HepG2 (cell line): ENCODE data around the gene MAT2A. TPM values are rescaled to one million over a fixed set of nuclear protein-coding genes. Genes with fewer than 3 reads are reported as not detected.
A peak's percentile ranks its signal among the peaks of the same experiment; 100 is the strongest.

ENCODE experiments used
- ARNT2 ChIP-seq: sonication (generic); formaldehyde crosslinking; IDR thresholded peaks from 2 replicates; pipeline ENCODE4 v1.8.0; 2022; ENCODE audit warnings: mild to moderate bottlenecking, low read depth, missing genetic modification reagents, moderate library complexity
- ATF7-NPFF ChIP-seq: sonication (generic); formaldehyde crosslinking; IDR thresholded peaks from 2 replicates; pipeline ENCODE4 v1.8.1; 2023; ENCODE audit warnings: mild to moderate bottlenecking, low read depth, missing genetic modification reagents, moderate library complexity
- NFATC3 ChIP-seq: sonication (generic); formaldehyde crosslinking; IDR thresholded peaks from 2 replicates; pipeline ENCODE4 v1.5.1; 2020; ENCODE audit warnings: mild to moderate bottlenecking, missing genetic modification reagents
- PRDM15 ChIP-seq: sonication (generic); formaldehyde crosslinking; IDR thresholded peaks from 2 replicates; pipeline ENCODE4 v1.4.0; 2020; ENCODE audit warnings: missing genetic modification reagents
- RCOR2 ChIP-seq: IDR thresholded peaks from 2 replicates; pipeline ENCODE4 v1.6.1; 2016; ENCODE audit warnings: missing biosample characterization, missing genetic modification reagents
- RXRB ChIP-seq: IDR thresholded peaks from 2 replicates; pipeline ENCODE4 v1.6.1; 2016; ENCODE audit warnings: borderline replicate concordance, missing genetic modification reagents, missing compliant biosample characterization
- SMAD9 ChIP-seq: sonication (generic); formaldehyde crosslinking; IDR thresholded peaks from 2 replicates; pipeline ENCODE4 v1.5.1; 2020; ENCODE audit warnings: mild to moderate bottlenecking, missing genetic modification reagents
- ZNF101 ChIP-seq: sonication (generic); formaldehyde crosslinking; IDR thresholded peaks from 2 replicates; pipeline ENCODE4 v1.4.0; 2020; ENCODE audit warnings: mild to moderate bottlenecking, low read depth, missing genetic modification reagents, borderline replicate concordance
- ZNF33B ChIP-seq: sonication (generic); formaldehyde crosslinking; IDR thresholded peaks from 2 replicates; pipeline ENCODE4 v1.5.1; 2020; ENCODE audit warnings: mild to moderate bottlenecking, missing genetic modification reagents
- ZNF639 ChIP-seq: conservative IDR thresholded peaks from 2 replicates; pipeline ENCODE4 v1.6.1; 2018; ENCODE audit warnings: missing genetic modification reagents
- polyA plus RNA-seq, 8 experiments: library from polyadenylated mRNA; depleted of rRNA in 3 of 8; stranded (reverse) in 7 of 8; unstranded in 1 of 8; fragments of >200 nt; fragmentation: Illumina TruSeq in 4 of 8; extraction: Trizol in 4 of 8; gene quantifications; 2 replicates each; pipeline versions ENCODE4 v1.2.1 to v1.2.3, GENCODE V29; 2011 to 2016; ENCODE audit warnings: low read depth in 4 of 8, missing spikeins in 1 of 8, mixed read lengths in 1 of 8; ENCODE audit not compliant: insufficient read depth in 1 of 8
- total RNA-seq, 5 experiments: library from RNA; depleted of rRNA; stranded (reverse); fragments of >200 nt; fragmentation: Illumina TruSeq; extraction: Trizol; gene quantifications; 2 replicates each; pipeline ENCODE4 v1.2.3, GENCODE V29; 2016; ENCODE audit warnings: low read depth in 1 of 5

Gene MAT2A
- total and polyA plus RNA-seq, 2 of the 13 experiments (the other 11 are each of a cell fraction or from before 2014, with no cell fraction given), result 155 to 331 TPM

GRCh38 chr2:85584857-85585780 is 46.2 kb downstream of the MAT2A start (continued):
- TF ChIP-seq ATF7-NPFF (CRISPR knock-in tag) (peak; percentile 51; the same call in 1 of the 2 replicates), RXRB (CRISPR knock-in tag) (peak; percentile 97), ARNT2 (no peak; the same call in 1 of the 2 replicates), SMAD9 (CRISPR knock-in tag) (no peak; the same call in 1 of the 2 replicates), NFATC3 (CRISPR knock-in tag) (no peak), ZNF33B (no peak), RCOR2 (CRISPR knock-in tag) (peak; percentile 64), PRDM15 (CRISPR knock-in tag) (no peak), ZNF639 (CRISPR knock-in tag) (no peak), ZNF101 (CRISPR knock-in tag) (no peak)
